ENCODE results near the gene LYPD4. TPM values are rescaled to one million over a fixed set of nuclear protein-coding genes. Genes with fewer than 3 reads are reported as not detected.

LYPD4 gene
- total RNA-seq, 2 experiments from 2014 or later = not detected

Small RNAs within 50 kb of the gene (microRNA-seq; reads per million reads assigned to microRNA genes)
- 3.2 reads per million for gene MIR6797 (ENCODE audit: borderline replicate concordance)

Other genes with a start within 250 kb of the LYPD4 start
- gene CEACAM4, start 217.6 kb downstream of the LYPD4 start, total RNA-seq = not detected
- gene CEACAM7, start 156.4 kb downstream of the LYPD4 start, total RNA-seq = not detected
- gene CEACAM5, start 136.1 kb downstream of the LYPD4 start, total RNA-seq = not detected
- not detected for gene CEACAM6, start 89.2 kb downstream of the LYPD4 start, total RNA-seq
- gene CEACAM3, start 48.1 kb downstream of the LYPD4 start, total RNA-seq = not detected
- not detected for gene DMRTC2, start 359 bp upstream of the LYPD4 start, total RNA-seq
- 1,000 to 10,000 TPM; 2,342 to 3,204 TPM for gene RPS19, start 15.6 kb upstream of the LYPD4 start, total RNA-seq
- 1 to 10 TPM; 4.0 to 4.1 TPM for gene CD79A, start 32.6 kb upstream of the LYPD4 start, total RNA-seq
- 100 to 1,000 TPM; 231 to 276 TPM for gene ARHGEF1, start 38.5 kb upstream of the LYPD4 start, total RNA-seq
- 1 to 10 TPM; 1.7 to 1.9 TPM for gene ERFL, start 83.8 kb upstream of the LYPD4 start, total RNA-seq
- 10 to 100 TPM; 35.3 to 49.7 TPM for gene RABAC1, start 114.6 kb upstream of the LYPD4 start, total RNA-seq
- gene ATP1A3, start 149.5 kb upstream of the LYPD4 start, total RNA-seq = 1 to 10 TPM; 1.8 TPM
- 1 to 10 TPM; 1.6 to 1.7 TPM for gene GRIK5, start 225.5 kb upstream of the LYPD4 start, total RNA-seq
- gene ZNF574, start 231.5 kb upstream of the LYPD4 start, total RNA-seq = 10 to 100 TPM; 10.7 to 14.8 TPM